Measurements from ENCODE around the gene RNF222.

DNA sequence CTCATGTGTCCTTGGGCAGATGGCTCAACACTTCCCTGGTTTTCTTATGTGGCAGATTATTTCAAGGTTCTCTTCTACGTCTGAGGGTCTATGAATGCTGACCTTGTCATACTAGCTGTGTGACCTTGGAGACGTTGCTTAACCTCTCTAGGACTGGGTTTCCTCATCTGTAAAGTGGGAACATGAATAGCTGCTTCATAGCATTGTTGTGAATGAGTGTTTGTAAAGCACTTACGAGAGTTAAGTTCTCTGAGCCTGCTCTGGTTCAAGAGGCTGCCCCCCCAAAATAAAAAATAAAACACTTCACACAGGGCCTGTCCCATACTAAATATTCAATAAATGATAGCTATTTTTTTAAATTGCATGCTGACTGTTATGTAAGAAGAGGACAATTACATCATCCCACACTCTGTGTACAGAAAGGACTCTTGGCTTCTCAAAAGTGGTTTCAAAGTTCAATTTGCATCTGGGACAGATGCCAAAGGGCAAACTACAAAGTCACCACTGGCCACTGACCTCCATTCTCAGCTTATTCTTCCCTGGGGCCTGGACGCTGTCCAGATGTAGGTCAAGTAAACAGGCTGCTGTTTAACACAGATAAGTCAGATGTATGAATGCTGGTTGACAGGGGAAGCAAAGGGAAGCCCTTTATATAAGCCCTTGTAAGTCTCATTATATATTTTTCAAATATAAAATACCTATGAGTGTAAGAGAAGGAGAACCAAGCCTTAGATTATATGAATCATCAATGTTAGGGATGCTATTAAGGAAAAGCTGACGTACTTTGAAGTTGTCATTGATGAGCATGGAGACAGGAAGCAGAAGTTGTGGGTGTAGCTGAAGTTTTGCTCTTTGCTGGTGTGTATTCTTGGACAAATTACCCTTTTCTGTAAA is 22.7 kb upstream of the RNF222 start:
- TF ChIP-seq POLR2A (IDR thresholded peaks at IDR 0.05; ENCODE audit: low read length), result peak; percentile 17
- TF ChIP-seq GATA1 (IDR thresholded peaks at IDR 0.05; ENCODE audit: low read depth, low read length), result no peak
